Measurements from ENCODE around the gene POLR3H.

- no peak for TF ChIP-seq POLR2AphosphoS5 (IDR thresholded peaks at IDR 0.05)
- TF ChIP-seq, protein P1, sequence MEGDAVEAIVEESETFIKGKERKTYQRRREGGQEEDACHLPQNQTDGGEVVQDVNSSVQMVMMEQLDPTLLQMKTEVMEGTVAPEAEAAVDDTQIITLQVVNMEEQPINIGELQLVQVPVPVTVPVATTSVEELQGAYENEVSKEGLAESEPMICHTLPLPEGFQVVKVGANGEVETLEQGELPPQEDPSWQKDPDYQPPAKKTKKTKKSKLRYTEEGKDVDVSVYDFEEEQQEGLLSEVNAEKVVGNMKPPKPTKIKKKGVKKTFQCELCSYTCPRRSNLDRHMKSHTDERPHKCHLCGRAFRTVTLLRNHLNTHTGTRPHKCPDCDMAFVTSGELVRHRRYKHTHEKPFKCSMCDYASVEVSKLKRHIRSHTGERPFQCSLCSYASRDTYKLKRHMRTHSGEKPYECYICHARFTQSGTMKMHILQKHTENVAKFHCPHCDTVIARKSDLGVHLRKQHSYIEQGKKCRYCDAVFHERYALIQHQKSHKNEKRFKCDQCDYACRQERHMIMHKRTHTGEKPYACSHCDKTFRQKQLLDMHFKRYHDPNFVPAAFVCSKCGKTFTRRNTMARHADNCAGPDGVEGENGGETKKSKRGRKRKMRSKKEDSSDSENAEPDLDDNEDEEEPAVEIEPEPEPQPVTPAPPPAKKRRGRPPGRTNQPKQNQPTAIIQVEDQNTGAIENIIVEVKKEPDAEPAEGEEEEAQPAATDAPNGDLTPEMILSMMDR (IDR thresholded peaks at IDR 0.05; ENCODE audit: poor library complexity, severe bottlenecking): no peak
- no peak for TF ChIP-seq SMC3 (conservative IDR thresholded peaks at IDR 0.05; ENCODE audit: poor library complexity)
Observed at GRCh38 chr22:41526226-41526829, 17.9 kb downstream of the POLR3H start.

All from neural cell (in vitro differentiated cells).